Neural cell (in vitro differentiated cells): Measurements from ENCODE around the gene SF3B1. TPM values are rescaled to one million over a fixed set of nuclear protein-coding genes. Genes with fewer than 3 reads are reported as not detected.

ENCODE experiments used
- H2AFZ ChIP-seq: fragments of 200-600, 300-800 bp; sonication (generic), shearing (Covaris generic); 2 replicates; pipeline ENCODE4 v1.6.0; 2014; ENCODE audit warnings: low read depth, mild to moderate bottlenecking, antibody characterized with exemption, low read length, moderate library complexity
- H3F3A ChIP-seq: fragments of 200-600 bp; shearing (Covaris generic); 2 replicates; pipeline ENCODE4 v1.6.1; 2016; ENCODE audit warnings: mild to moderate bottlenecking, moderate library complexity, mixed read lengths, antibody characterized with exemption, low read length; ENCODE audit not compliant: insufficient read depth, poor library complexity, severe bottlenecking
- H3K27ac ChIP-seq: fragments of 200-600, 300-800 bp; sonication (generic), shearing (Covaris generic); 2 replicates; pipeline ENCODE4 v1.5.1; 2014; ENCODE audit warnings: mild to moderate bottlenecking, low read length, moderate library complexity
- H3K27me3 ChIP-seq: fragments of 300-800, 200-600 bp; sonication (generic), shearing (Covaris generic); 2 replicates; pipeline ENCODE4 v1.6.0; 2014; ENCODE audit warnings: mild to moderate bottlenecking, low read depth, low read length, moderate library complexity; ENCODE audit not compliant: insufficient read depth
- H3K36me3 ChIP-seq: fragments of 300-800, 200-600 bp; sonication (generic), shearing (Covaris generic); 2 replicates; pipeline ENCODE4 v1.5.1; 2014; ENCODE audit warnings: mild to moderate bottlenecking, antibody characterized with exemption, low read length, moderate library complexity; ENCODE audit not compliant: insufficient read depth
- H3K4me2 ChIP-seq: fragments of 300-800, 200-600 bp; sonication (generic), shearing (Covaris generic); 2 replicates; pipeline ENCODE4 v1.6.0; 2014; ENCODE audit warnings: mild to moderate bottlenecking, low read length
- H3K4me3 ChIP-seq: fragments of 300-800, 200-600 bp; sonication (generic), shearing (Covaris generic); 2 replicates; pipeline ENCODE4 v1.5.1; 2014; ENCODE audit warnings: mild to moderate bottlenecking, low read length, moderate library complexity
- H3K79me2 ChIP-seq: fragments of 200-600 bp; shearing (Covaris generic); replicated peaks from 2 replicates; pipeline ENCODE4 v1.6.0; 2014; ENCODE audit warnings: mild to moderate bottlenecking, low read length, moderate library complexity; ENCODE audit not compliant: insufficient read depth
- H3K9ac ChIP-seq: fragments of 300-800, 200-600 bp; sonication (generic), shearing (Covaris generic); 2 replicates; pipeline ENCODE4 v1.6.1; 2016; ENCODE audit warnings: mild to moderate bottlenecking, low read length, mixed read lengths
- H3K9me2 ChIP-seq: fragments of 200-600 bp; shearing (Covaris generic); 2 replicates; pipeline ENCODE4 v1.6.1; 2016; ENCODE audit warnings: mild to moderate bottlenecking, low read length, mixed read lengths; ENCODE audit not compliant: insufficient read depth
- H3K9me3 ChIP-seq: fragments of 200-600, 300-800 bp; sonication (generic), shearing (Covaris generic); 2 replicates; pipeline ENCODE4 v1.6.1; 2016; ENCODE audit warnings: mild to moderate bottlenecking, mixed run types, low read length, moderate library complexity, mixed read lengths
- H4K20me1 ChIP-seq: fragments of 200-600 bp; shearing (Covaris generic); 2 replicates; pipeline ENCODE4 v1.6.1; 2016; ENCODE audit warnings: mild to moderate bottlenecking, mixed run types; ENCODE audit not compliant: insufficient read depth
- EP300 ChIP-seq: fragments of 450-650 bp; conservative IDR thresholded peaks from 2 replicates; pipeline ENCODE4 v1.6.1; 2014; ENCODE audit warnings: antibody characterized with exemption, mild to moderate bottlenecking, moderate library complexity; ENCODE audit not compliant: poor library complexity, severe bottlenecking
- EZH2 ChIP-seq: fragments of 200-600, 300-800 bp; shearing (Covaris generic), sonication (generic); IDR thresholded peaks from 2 replicates; pipeline ENCODE4 v1.6.1; 2014; ENCODE audit warnings: antibody characterized with exemption, low read length, borderline replicate concordance, mild to moderate bottlenecking; ENCODE audit not compliant: insufficient read depth, poor library complexity, severe bottlenecking
- MXI1 ChIP-seq: fragments of 450-650 bp; conservative IDR thresholded peaks from 2 replicates; pipeline ENCODE4 v1.6.1; 2014; ENCODE audit warnings: antibody characterized with exemption, mild to moderate bottlenecking; ENCODE audit not compliant: poor library complexity, severe bottlenecking
- POLR2AphosphoS5 ChIP-seq: IDR thresholded peaks from 2 replicates; pipeline ENCODE4 v1.6.1; 2012
- RAD21 ChIP-seq: fragments of 450-650 bp; conservative IDR thresholded peaks from 2 replicates; pipeline ENCODE4 v1.6.1; 2014; ENCODE audit warnings: antibody characterized with exemption, mild to moderate bottlenecking, moderate library complexity
- REST ChIP-seq: IDR thresholded peaks from 2 replicates; pipeline ENCODE4 v1.6.1; 2012; ENCODE audit warnings: borderline replicate concordance
- SMC3 ChIP-seq: fragments of 450-650 bp; conservative IDR thresholded peaks from 2 replicates; pipeline ENCODE4 v1.6.1; 2014; ENCODE audit warnings: antibody characterized with exemption, mild to moderate bottlenecking, moderate library complexity; ENCODE audit not compliant: poor library complexity
- TAF1 ChIP-seq: IDR thresholded peaks from 2 replicates; pipeline ENCODE4 v1.6.1; 2012; ENCODE audit warnings: low read depth
- polyA plus RNA-seq: library from polyadenylated mRNA; depleted of rRNA; stranded (reverse); fragments of >200 nt; gene quantifications from 2 replicates; pipeline ENCODE4 v1.2.3, GENCODE V29; 2014
- TF ChIP-seq, protein P1 (sequence below): fragments of 450-650 bp; IDR thresholded peaks from 2 replicates; pipeline ENCODE4 v1.5.1; 2014; ENCODE audit warnings: antibody characterized with exemption, mild to moderate bottlenecking, moderate library complexity; ENCODE audit not compliant: poor library complexity, severe bottlenecking

SF3B1 gene
- polyA plus RNA-seq, 1 donor from 2014 or later, result 1,143 TPM

- no peaks in the 10 kb centered on the region for H3K79me2 ChIP-seq
- H2AFZ ChIP-seq, result no peak overlapping the region
- no peaks in the 10 kb centered on the region for H4K20me1 ChIP-seq
- H3F3A ChIP-seq, result no peaks in the 10 kb centered on the region
- no peak overlapping the region for H3K9ac ChIP-seq
- no peak for TF ChIP-seq RAD21
- TF ChIP-seq, protein P1, sequence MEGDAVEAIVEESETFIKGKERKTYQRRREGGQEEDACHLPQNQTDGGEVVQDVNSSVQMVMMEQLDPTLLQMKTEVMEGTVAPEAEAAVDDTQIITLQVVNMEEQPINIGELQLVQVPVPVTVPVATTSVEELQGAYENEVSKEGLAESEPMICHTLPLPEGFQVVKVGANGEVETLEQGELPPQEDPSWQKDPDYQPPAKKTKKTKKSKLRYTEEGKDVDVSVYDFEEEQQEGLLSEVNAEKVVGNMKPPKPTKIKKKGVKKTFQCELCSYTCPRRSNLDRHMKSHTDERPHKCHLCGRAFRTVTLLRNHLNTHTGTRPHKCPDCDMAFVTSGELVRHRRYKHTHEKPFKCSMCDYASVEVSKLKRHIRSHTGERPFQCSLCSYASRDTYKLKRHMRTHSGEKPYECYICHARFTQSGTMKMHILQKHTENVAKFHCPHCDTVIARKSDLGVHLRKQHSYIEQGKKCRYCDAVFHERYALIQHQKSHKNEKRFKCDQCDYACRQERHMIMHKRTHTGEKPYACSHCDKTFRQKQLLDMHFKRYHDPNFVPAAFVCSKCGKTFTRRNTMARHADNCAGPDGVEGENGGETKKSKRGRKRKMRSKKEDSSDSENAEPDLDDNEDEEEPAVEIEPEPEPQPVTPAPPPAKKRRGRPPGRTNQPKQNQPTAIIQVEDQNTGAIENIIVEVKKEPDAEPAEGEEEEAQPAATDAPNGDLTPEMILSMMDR, result no peak
- no peak for TF ChIP-seq TAF1
- no peaks in the 10 kb centered on the region for H3K9me2 ChIP-seq
- no peaks in the 10 kb centered on the region for H3K9me3 ChIP-seq
- no peaks in the 10 kb centered on the region for H3K27me3 ChIP-seq
- no peak overlapping the region for H3K27ac ChIP-seq
- H3K4me2 ChIP-seq, result no peak overlapping the region
- no peak overlapping the region for H3K4me3 ChIP-seq
- peaks cover 9% of the 10 kb centered on the region for H3K36me3 ChIP-seq
These were observed 43.6 kb downstream of the SF3B1 start for GRCh38 chr2:197391220-197391717.

- Histone ChIP-seq H3K4me2 (no peak overlapping the region), H3K79me2 (no peaks in the 10 kb centered on the region), H3F3A (no peaks in the 10 kb centered on the region), H3K9me3 (no peaks in the 10 kb centered on the region), H2AFZ (no peak overlapping the region), H3K36me3 (peaks cover 4% of the 10 kb centered on the region), H3K9me2 (no peaks in the 10 kb centered on the region), H3K9ac (no peak overlapping the region), H3K4me3 (no peak overlapping the region), H3K27me3 (no peaks in the 10 kb centered on the region), H3K27ac (no peak overlapping the region), H4K20me1 (no peaks in the 10 kb centered on the region)
- TF ChIP-seq MXI1, result no peak
- no peak for TF ChIP-seq SMC3
- TF ChIP-seq EP300, result no peak
- no peak for TF ChIP-seq REST
- TF ChIP-seq, protein P1, result no peak
- no peak for TF ChIP-seq RAD21
- TF ChIP-seq POLR2AphosphoS5, result no peak
- no peak for TF ChIP-seq TAF1
- TF ChIP-seq EZH2, result no peak
These were observed 45.8 kb downstream of the SF3B1 start for GRCh38 chr2:197388866-197389587.
